Gastroesophageal sphincter (tissue), 4 donors: Measurements from ENCODE around the gene DSP. TPM values are rescaled to one million over a fixed set of nuclear protein-coding genes. Genes with fewer than 3 reads are reported as not detected.

Experiments used
- ATAC-seq: fragments of 150-250 bp; one replicate; pipeline ENCODE4 v1.9.1; 2016; ENCODE audit warnings: mild to moderate bottlenecking, moderate library complexity
- H3K27ac ChIP-seq, 4 donors: fragments of 200-600 bp; sonication (generic) in 3 of 4; 1 replicate in 3 of 4; 2 replicates in 1 of 4; pipeline ENCODE4 v1.5.1; 2016 to 2019
- H3K27me3 ChIP-seq: fragments of 200-600 bp; sonication (generic); one replicate; pipeline ENCODE4 v1.5.1; 2019
- H3K36me3 ChIP-seq, 2 donors: fragments of 200-600 bp; sonication (generic); one replicate each; pipeline ENCODE4 v1.5.1; 2019; ENCODE audit warnings: control low read depth in 1 of 2
- H3K4me1 ChIP-seq, 3 donors: fragments of 200-600 bp; sonication (generic); 1 replicate in 2 of 3; 2 replicates in 1 of 3; pipeline ENCODE4 v1.5.1; 2016 to 2019; ENCODE audit warnings: control low read depth in 2 of 3
- H3K4me3 ChIP-seq, 2 donors: fragments of 200-600 bp; sonication (generic); one replicate each; pipeline ENCODE4 v1.5.1; 2019; ENCODE audit warnings: mild to moderate bottlenecking in 1 of 2, moderate library complexity in 1 of 2
- H3K9me3 ChIP-seq, 3 donors: fragments of 200-600 bp; sonication (generic); one replicate each; pipeline ENCODE4 v1.5.1; 2017 to 2019; ENCODE audit warnings: control low read depth in 2 of 3
- CTCF ChIP-seq, 4 experiments: fragments of 200-600 bp in 2 of 4; fragments of 450-650 bp in 2 of 4; sonication (generic) in 1 of 4; IDR thresholded peaks; one replicate each; pipeline ENCODE4 v1.5.1; 2017 to 2019; ENCODE audit warnings: antibody characterized with exemption in 4 of 4, mild to moderate bottlenecking in 2 of 4, moderate library complexity in 2 of 4
- EP300 ChIP-seq: sonication (generic); formaldehyde crosslinking; IDR thresholded peaks from one replicate; pipeline ENCODE4 v1.6.1; 2017; ENCODE audit warnings: antibody characterized with exemption, mild to moderate bottlenecking
- POLR2A ChIP-seq, 2 donors: fragments of 450-650 bp; IDR thresholded peaks; one replicate each; pipeline ENCODE4 v1.6.1; 2017; ENCODE audit warnings: antibody characterized with exemption in 2 of 2, mild to moderate bottlenecking in 2 of 2, moderate library complexity in 1 of 2
- POLR2AphosphoS5 ChIP-seq: sonication (generic); formaldehyde crosslinking; IDR thresholded peaks from one replicate; pipeline ENCODE4 v1.6.1; 2017; ENCODE audit warnings: antibody characterized with exemption
- WGBS, 2 donors: methylation state at CpG; one replicate each; pipeline ENCODE4 v1.1.5; 2018; ENCODE audit warnings: low coverage in 1 of 2; 5-methylcytosine and 5-hydroxymethylcytosine counted together
- total RNA-seq, 4 donors: library from RNA; depleted of rRNA; stranded (reverse); fragments of >200 nt; gene quantifications; one replicate each; pipeline ENCODE4 v1.1.0, GENCODE V29; 2016

Gene DSP
- total RNA-seq, 4 donors from 2014 or later, result 5.8 to 41.7 (median 7.6) TPM

- H3K36me3 ChIP-seq, result no peaks in the 10 kb centered on the region
- H3K9me3 ChIP-seq, result no peaks in the 10 kb centered on the region
- 38 to 71% methylated on average over 4 to 15 of the region's 19 CpGs for WGBS, 2 donors
- peak; percentile 25 for ATAC-seq
- H3K27ac ChIP-seq, result no peak overlapping the region
- no peak for TF ChIP-seq EP300
- no peak for TF ChIP-seq POLR2AphosphoS5
- TF ChIP-seq CTCF (IDR thresholded peaks at IDR 0.05), result no peak
- H3K4me1 ChIP-seq, result no peaks in the 10 kb centered on the region
- H3K27me3 ChIP-seq, result peaks cover 50% of the 10 kb centered on the region
- H3K4me3 ChIP-seq, result no peak overlapping the region
Measured at GRCh38 chr6:7561153-7561964, 19.9 kb downstream of the DSP start.

- ATAC-seq, result no peak
- Histone ChIP-seq H3K9me3 (no peaks in the 10 kb centered on the region), H3K27ac (no peak overlapping the region), H3K4me1 (no peaks in the 10 kb centered on the region), H3K36me3 (no peaks in the 10 kb centered on the region), H3K4me3 (no peak overlapping the region), H3K27me3 (peaks cover 61% of the 10 kb centered on the region)
- TF ChIP-seq CTCF (IDR thresholded peaks at IDR 0.05) (no peak), POLR2A (IDR thresholded peaks at IDR 0.05) (no peak), EP300 (no peak), POLR2AphosphoS5 (no peak)
- WGBS, 2 donors, result 49 to 79% methylated on average over 4 of the region's 4 CpGs
Measured at GRCh38 chr6:7562769-7563168, 21.3 kb downstream of the DSP start.

GRCh38 chr6:7566107-7566506 is 24.6 kb downstream of the DSP start:
- Histone ChIP-seq H3K36me3 (no peaks in the 10 kb centered on the region), H3K27ac (no peak overlapping the region), H3K27me3 (peaks cover 53% of the 10 kb centered on the region), H3K4me1 (no peaks in the 10 kb centered on the region), H3K9me3 (no peaks in the 10 kb centered on the region), H3K4me3 (no peak overlapping the region)
- no peak for ATAC-seq
- TF ChIP-seq EP300, result no peak
- WGBS, 2 donors, result 72 to 83% methylated on average over 2 of the region's 2 CpGs

GRCh38 chr6:7566617-7567173 is 25.2 kb downstream of the DSP start:
- Histone ChIP-seq H3K27me3 (peaks cover 48% of the 10 kb centered on the region), H3K4me1 (no peaks in the 10 kb centered on the region), H3K4me3 (no peak overlapping the region), H3K27ac (no peak overlapping the region), H3K9me3 (no peaks in the 10 kb centered on the region), H3K36me3 (no peaks in the 10 kb centered on the region)
- ATAC-seq, result no peak
- 96 to 100% methylated on average over 2 to 3 of the region's 4 CpGs for WGBS, 2 donors
- TF ChIP-seq POLR2AphosphoS5 (no peak), EP300 (no peak), POLR2A (IDR thresholded peaks at IDR 0.05) (no peak), CTCF (IDR thresholded peaks at IDR 0.05) (no peak)

GRCh38 chr6:7568021-7568420 is 26.6 kb downstream of the DSP start:
- Histone ChIP-seq H3K4me3 (no peak overlapping the region), H3K27me3 (peaks cover 41% of the 10 kb centered on the region), H3K4me1 (no peaks in the 10 kb centered on the region), H3K27ac (no peak overlapping the region), H3K9me3 (no peaks in the 10 kb centered on the region), H3K36me3 (no peaks in the 10 kb centered on the region)
- 61 to 67% methylated on average over 2 to 3 of the region's 3 CpGs for WGBS, 2 donors
- no peak for TF ChIP-seq POLR2AphosphoS5
- no peak for TF ChIP-seq POLR2A (IDR thresholded peaks at IDR 0.05)
- no peak for TF ChIP-seq EP300
- TF ChIP-seq CTCF (IDR thresholded peaks at IDR 0.05), result no peak
- ATAC-seq, result peak; percentile 28
